HCT116 (cell line): ENCODE data around the gene ERAP2. TPM values are rescaled to one million over a fixed set of nuclear protein-coding genes. Genes with fewer than 3 reads are reported as not detected.

Source experiments
- ATAC-seq: fragments of 200-7000 bp; cut with Tn5 transposase; 2 replicates; pipeline ENCODE4 v1.9.1; 2020; ENCODE audit warnings: mild to moderate bottlenecking, moderate library complexity
- BruUV-seq: library from RNA; stranded (reverse); fragments of 400-500 nt; replicated peaks from 2 replicates; lab custom pipeline; 2021; lab: Mats Ljungman, UMichigan
- CTCF ChIA-PET: fragments of 300-600 bp; sonication (Branson Sonifier 250); formaldehyde crosslinking; loops from one replicate; lab custom pipeline; 2021; ENCODE audit warnings: antibody characterized with exemption; lab: Charles Lee
- POLR2A ChIA-PET: fragments of 300-600, 350-600 bp; sonication (Branson Sonifier 250); formaldehyde crosslinking; loops from one replicate; lab custom pipeline; 2021; ENCODE audit warnings: antibody characterized with exemption; lab: Charles Lee
- RAD21 ChIA-PET, 2 experiments: fragments of 300-600 bp; sonication (Branson Sonifier 250); formaldehyde crosslinking; loops; one replicate each; lab custom pipeline; 2023; ENCODE audit warnings: low total read pairs in 2 of 2; ENCODE audit not compliant: uncharacterized antibody in 2 of 2, unreplicated experiment in 2 of 2, low non-redundant PET in 1 of 2; lab: Charles Lee
- DNase-seq: peaks from one replicate; pipeline ENCODE4 v3.0.0-alpha.2; 2010; ENCODE audit warnings: low read depth, low spot score
- H2AFZ ChIP-seq: fragments of 200-600 bp; shearing (Covaris generic), sonication (generic); 2 replicates; pipeline ENCODE4 v1.6.1; 2017; ENCODE audit warnings: low read depth, mixed run types, mixed read lengths, antibody characterized with exemption, low read length; ENCODE audit not compliant: poor library complexity, severe bottlenecking
- H3K27ac ChIP-seq: 2 replicates; pipeline ENCODE4 v1.5.1; 2012; ENCODE audit warnings: low read depth, low read length
- H3K27me3 ChIP-seq: fragments of 200-600 bp; sonication (generic); 2 replicates; pipeline ENCODE4 v1.6.1; 2016; ENCODE audit warnings: mixed run types, low read length, mixed read lengths; ENCODE audit not compliant: insufficient read depth
- H3K36me3 ChIP-seq, 2 experiments: fragments of 200-500 bp in 1 of 2; fragments of 200-600 bp in 1 of 2; sonication (Bioruptor generic) in 1 of 2; sonication (generic) in 1 of 2; 2 replicates each; pipeline versions ENCODE4 v1.5.1 to v1.6.1; 2014 to 2016; ENCODE audit warnings: low read length in 2 of 2, inconsistent platforms in 1 of 2, mixed read lengths in 1 of 2, mixed run types in 1 of 2; ENCODE audit not compliant: insufficient read depth in 2 of 2, control insufficient read depth in 1 of 2
- H3K4me1 ChIP-seq, 2 experiments: fragments of 200-600 bp in 1 of 2; sonication (generic) in 1 of 2; 2 replicates each; pipeline versions ENCODE4 v1.5.1 to v1.6.1; 2012 to 2017; ENCODE audit warnings: low read length in 2 of 2, inconsistent platforms in 1 of 2, mild to moderate bottlenecking in 1 of 2, mixed read lengths in 1 of 2, mixed run types in 1 of 2, moderate library complexity in 1 of 2; ENCODE audit not compliant: insufficient read depth in 2 of 2, control insufficient read depth in 1 of 2
- H3K4me2 ChIP-seq: fragments of 200-600 bp; sonication (generic); 2 replicates; pipeline ENCODE4 v1.6.1; 2017; ENCODE audit warnings: mixed run types, low read length, mixed read lengths
- H3K4me3 ChIP-seq, 2 experiments: fragments of 200-600 bp in 1 of 2; sonication (generic) in 1 of 2; replicated peaks in 1 of 2; 2 replicates each; pipeline ENCODE4 v1.5.1; 2011 to 2016; ENCODE audit warnings: low read length in 2 of 2, control low read depth in 1 of 2, low read depth in 1 of 2, mild to moderate bottlenecking in 1 of 2, mixed read lengths in 1 of 2, mixed run types in 1 of 2
- H3K79me2 ChIP-seq: fragments of 200-600 bp; sonication (generic); 2 replicates; pipeline ENCODE4 v1.6.1; 2017; ENCODE audit warnings: mild to moderate bottlenecking, mixed run types, low read length, moderate library complexity, mixed read lengths; ENCODE audit not compliant: insufficient read depth
- H3K9ac ChIP-seq: fragments of 200-600 bp; sonication (generic); 2 replicates; pipeline ENCODE4 v1.6.1; 2016; ENCODE audit warnings: low read length, mixed read lengths
- H3K9me2 ChIP-seq: fragments of 200-600 bp; sonication (generic), shearing (Covaris generic); 2 replicates; pipeline ENCODE4 v1.6.1; 2017; ENCODE audit warnings: mixed run types, mild to moderate bottlenecking, moderate library complexity; ENCODE audit not compliant: insufficient read depth
- H3K9me3 ChIP-seq, 2 experiments: fragments of 200-500 bp in 1 of 2; fragments of 200-600 bp in 1 of 2; sonication (Bioruptor generic) in 1 of 2; sonication (generic) in 1 of 2; 2 replicates each; pipeline ENCODE4 v1.6.1; 2014 to 2017; ENCODE audit warnings: low read length in 2 of 2, mixed read lengths in 2 of 2, inconsistent platforms in 1 of 2, low read depth in 1 of 2, mild to moderate bottlenecking in 1 of 2, mixed run types in 1 of 2, moderate library complexity in 1 of 2; ENCODE audit not compliant: control insufficient read depth in 1 of 2, insufficient read depth in 1 of 2
- H4K20me1 ChIP-seq: fragments of 200-600 bp; sonication (generic), shearing (Covaris generic); 2 replicates; pipeline ENCODE4 v1.6.1; 2017; ENCODE audit warnings: mixed run types, mild to moderate bottlenecking, moderate library complexity; ENCODE audit not compliant: insufficient read depth
- ATF3 ChIP-seq: IDR thresholded peaks from 2 replicates; pipeline ENCODE4 v1.6.1; 2012
- CEBPB ChIP-seq: IDR thresholded peaks from 2 replicates; pipeline ENCODE4 v1.6.1; 2012; ENCODE audit warnings: low read depth
- CTCF ChIP-seq, 3 experiments: fragments of 200-600 bp in 1 of 3; sonication (generic) in 1 of 3; IDR thresholded peaks in 2 of 3; conservative IDR thresholded peaks in 1 of 3; 2 replicates each; pipeline ENCODE4 v1.5.1; 2012 to 2017; ENCODE audit warnings: low read depth in 2 of 3, low read length in 2 of 3, antibody characterized with exemption in 1 of 3, borderline replicate concordance in 1 of 3, control low read depth in 1 of 3, mild to moderate bottlenecking in 1 of 3, mixed read lengths in 1 of 3, mixed run types in 1 of 3, moderate library complexity in 1 of 3; ENCODE audit not compliant: insufficient read depth in 1 of 3
- EGR1 ChIP-seq: IDR thresholded peaks from 2 replicates; pipeline ENCODE4 v1.6.1; 2012; ENCODE audit warnings: low read depth
- ELF1 ChIP-seq: IDR thresholded peaks from 2 replicates; pipeline ENCODE4 v1.6.1; 2012; ENCODE audit warnings: low read depth, borderline replicate concordance
- EZH2 ChIP-seq: fragments of 200-600 bp; sonication (generic); IDR thresholded peaks from 2 replicates; pipeline ENCODE4 v1.6.1; 2017; ENCODE audit warnings: antibody characterized with exemption, mixed run types
- POLR2A ChIP-seq: IDR thresholded peaks from 2 replicates; pipeline ENCODE4 v1.7.0; 2011; ENCODE audit warnings: borderline replicate concordance; ENCODE audit not compliant: insufficient read depth, insufficient read length; ENCODE audit errors: extremely low read depth
- POLR2AphosphoS5 ChIP-seq: IDR thresholded peaks from 2 replicates; pipeline ENCODE4 v1.6.1; 2011; ENCODE audit warnings: mild to moderate bottlenecking, low read depth, low read length, moderate library complexity
- REST ChIP-seq: IDR thresholded peaks from 2 replicates; pipeline ENCODE4 v1.6.1; 2012; ENCODE audit warnings: low read depth
- SIN3A ChIP-seq: IDR thresholded peaks from 2 replicates; pipeline ENCODE4 v1.6.1; 2012; ENCODE audit warnings: low read depth
- SP1 ChIP-seq: IDR thresholded peaks from 2 replicates; pipeline ENCODE4 v1.6.1; 2012; ENCODE audit warnings: low read depth
- SRF ChIP-seq: IDR thresholded peaks from 2 replicates; pipeline ENCODE4 v1.6.1; 2012; ENCODE audit warnings: low read depth
- TCF7L2 ChIP-seq: IDR thresholded peaks from 2 replicates; pipeline ENCODE4 v1.7.0; 2011; ENCODE audit warnings: borderline replicate concordance, inconsistent platforms; ENCODE audit not compliant: insufficient read depth, insufficient read length; ENCODE audit errors: extremely low read depth
- YY1 ChIP-seq: IDR thresholded peaks from 2 replicates; pipeline ENCODE4 v1.6.1; 2011; ENCODE audit warnings: low read length, low read depth, moderate library complexity, mild to moderate bottlenecking; ENCODE audit not compliant: insufficient replicate concordance; ENCODE audit errors: extremely low read depth
- ZBTB33 ChIP-seq: IDR thresholded peaks from 2 replicates; pipeline ENCODE4 v1.6.1; 2011; ENCODE audit warnings: mild to moderate bottlenecking, low read length, moderate library complexity; ENCODE audit not compliant: insufficient replicate concordance; ENCODE audit errors: extremely low read depth
- ZFX ChIP-seq: fragments of 450-650 bp; IDR thresholded peaks from 2 replicates; pipeline ENCODE4 v1.6.1; 2017
- ZNF274 ChIP-seq: fragments of 200-500 bp; sonication (Bioruptor generic); IDR thresholded peaks from 2 replicates; pipeline ENCODE4 v1.6.1; 2014; ENCODE audit warnings: mild to moderate bottlenecking, low read depth, low read length, inconsistent platforms
- intact Hi-C: fragments of 100-400 bp; cut with micrococcal nuclease; formaldehyde crosslinking; loops from 2 replicates; pipeline ENCODE4 v1.10.0; 2022
- total RNA-seq: library from RNA; stranded (reverse); gene quantifications from one replicate; pipeline ENCODE4 v1.2.1, GENCODE V29; 2021; ENCODE audit not compliant: unreplicated experiment

ERAP2 gene
- total RNA-seq, 1 experiment from 2014 or later = 2.2 TPM

- no peaks in the 10 kb centered on the region for H3K27me3 ChIP-seq
- H3K27ac ChIP-seq = peak within 1 kb of the TSS; percentile 87
- peak within 1 kb of the TSS; percentile 99 for H3K4me2 ChIP-seq
- peak within 1 kb of the TSS; percentile 70 to 83 for H3K4me3 ChIP-seq
- H3K9me2 ChIP-seq = no peaks in the 10 kb centered on the region
- DNase-seq = peak; percentile 94
- intact Hi-C loops = loop anchor here (1.0 to 10.0 kb wide), 4 partner anchors 66 to 227 kb away; partner anchors contain the start of gene ERAP1
- peaks cover 14 to 28% of the 10 kb centered on the region in 2 experiments; a peak in 3 of 4 replicates for H3K4me1 ChIP-seq
- CTCF ChIA-PET = interaction anchor here (0.6 to 1.4 kb wide), 4 partner anchors 21 to 183 kb away, joined by 3 to 4 read pairs (median 3); no protein-coding TSS in a partner anchor
- RAD21 ChIA-PET = interaction anchor here in 1 of 2 experiments (0.6 kb wide), 1 partner anchor 67 kb away, joined by 5 read pairs; no protein-coding TSS in a partner anchor
- ATAC-seq = peak; percentile 81
- no TSS peak for BruUV-seq
- H3K9me3 ChIP-seq = no peaks in the 10 kb centered on the region
- no peaks in the 10 kb centered on the region for H4K20me1 ChIP-seq
- no peaks in the 10 kb centered on the region for H3K36me3 ChIP-seq
- POLR2A ChIA-PET = interaction anchor here (1.0 to 1.1 kb wide), 3 partner anchors 8 to 128 kb away, joined by 3 to 6 read pairs (median 3); no protein-coding TSS in a partner anchor
- peak within 1 kb of the TSS; percentile 86 for H2AFZ ChIP-seq
- H3K79me2 ChIP-seq = peaks cover 42% of the 10 kb centered on the region
- peak within 1 kb of the TSS; percentile 79 for H3K9ac ChIP-seq
- peak; percentile 31; the same call in 1 of the 2 replicates for TF ChIP-seq ZFX
- no peak for TF ChIP-seq REST
- TF ChIP-seq YY1 = peak; percentile 87
- no peak for TF ChIP-seq CTCF (IDR thresholded peaks at IDR 0.05 in 2 of 3, conservative IDR thresholded peaks at IDR 0.05 in 1 of 3; ENCODE audit: borderline replicate concordance in 1 of 3, insufficient read depth in 1 of 3, low read depth in 2 of 3, low read length in 2 of 3)
- TF ChIP-seq ELF1 = no peak; the same call in 1 of the 2 replicates
- peak; percentile 61 for TF ChIP-seq ZBTB33
- no peak for TF ChIP-seq EZH2
- TF ChIP-seq POLR2AphosphoS5 = peak; percentile 77
- no peak for TF ChIP-seq ATF3
- no peak for TF ChIP-seq SRF
- no peak; the same call in 1 of the 2 replicates for TF ChIP-seq CEBPB
- peak; percentile 71 for TF ChIP-seq POLR2A
- peak; percentile 99 for TF ChIP-seq SP1
- no peak for TF ChIP-seq ZNF274
- peak; percentile 61 for TF ChIP-seq TCF7L2
- peak; percentile 90 for TF ChIP-seq SIN3A
- no peak for TF ChIP-seq EGR1
Observed at GRCh38 chr5:96935559-96936430, 59.5 kb downstream of the ERAP2 start, which contains the start of gene LNPEP. Gene LNPEP, plus strand, starts transcription at chr5:96936080. Its CDS starts 76 bp downstream, at chr5:96936156.
